Left hindlimb (tissue), 1 donor: ENCODE results near the gene PRR5L.

Experiments used
- DNase-seq: peaks from one replicate; pipeline ENCODE4 v3.0.0-alpha.2; 2018

Gene PRR5L

GRCh38 chr11:36407356-36407755 is 111.3 kb downstream of the PRR5L start:
- no peak for DNase-seq

DNA sequence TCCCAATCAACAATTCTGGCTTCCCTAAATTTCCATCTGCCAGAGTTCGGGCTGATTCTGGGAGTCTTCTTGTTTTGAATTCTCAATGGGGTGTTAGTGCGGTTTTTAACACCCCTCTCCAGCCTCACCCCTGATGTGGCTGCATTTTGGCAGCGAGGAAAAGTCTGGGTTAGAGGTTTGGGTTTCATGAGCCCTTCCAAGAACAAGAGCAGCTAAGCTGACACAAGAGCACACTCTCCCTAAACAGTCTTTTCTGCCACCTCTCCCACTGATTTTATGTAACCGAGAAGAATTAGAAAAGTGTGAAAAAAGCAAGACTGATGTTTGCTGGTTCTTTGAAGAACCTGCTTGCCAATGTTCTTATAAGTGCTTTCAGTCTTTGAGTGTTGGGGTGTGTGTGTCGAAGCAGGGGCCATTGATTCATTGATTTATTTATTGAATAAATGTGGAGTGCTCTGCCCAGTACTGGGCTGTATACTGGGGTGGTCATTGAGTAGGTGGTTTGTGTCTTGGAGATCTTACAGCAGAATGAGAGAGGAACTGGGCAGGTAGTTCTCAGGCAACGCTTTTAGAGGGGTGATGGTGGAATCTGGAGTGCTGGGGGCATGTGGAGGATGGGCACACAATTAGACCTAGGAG is 112.5 kb downstream of the PRR5L start:
- DNase-seq, result no peak

GRCh38 chr11:36409152-36409816 is 113.2 kb downstream of the PRR5L start:
- DNase-seq, result no peak

GRCh38 chr11:36411202-36411640 is 115.1 kb downstream of the PRR5L start:
- peak; percentile 31 for DNase-seq

- DNase-seq, result no peak
These were observed 116.8 kb downstream of the PRR5L start for GRCh38 chr11:36412781-36413383.

GRCh38 chr11:36417154-36417553 is 121.1 kb downstream of the PRR5L start:
- DNase-seq, result no peak

DNA sequence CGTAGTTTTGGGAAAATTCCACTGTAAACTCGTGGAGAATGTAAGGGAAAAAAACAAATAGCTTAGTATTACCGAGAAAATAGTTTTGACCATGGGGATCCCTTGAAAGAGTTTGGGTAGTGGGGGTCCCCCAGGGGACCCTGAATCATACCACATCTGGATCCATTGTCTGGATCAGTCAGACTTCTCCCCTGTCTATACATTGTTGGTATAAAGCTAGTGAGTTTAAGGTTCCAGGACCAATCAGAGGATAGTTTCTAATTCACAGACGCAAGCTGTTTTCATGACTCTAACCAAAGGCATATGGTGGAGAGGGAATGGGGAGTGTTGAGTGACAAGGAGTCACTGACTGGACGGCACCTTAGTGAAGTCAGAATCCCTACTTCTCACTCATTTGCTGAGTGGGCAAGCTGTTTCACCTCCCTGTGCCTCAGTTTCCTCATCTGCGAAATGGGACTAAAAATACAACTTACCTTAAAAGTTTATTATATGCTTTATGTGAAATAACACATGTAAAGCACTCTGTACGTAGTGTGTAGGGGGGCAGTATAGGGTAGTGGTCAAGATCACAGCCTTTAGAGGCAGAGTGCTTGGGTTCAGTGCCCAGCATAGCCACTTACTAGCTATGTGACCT is 123.8 kb downstream of the PRR5L start:
- DNase-seq, result no peak

DNA sequence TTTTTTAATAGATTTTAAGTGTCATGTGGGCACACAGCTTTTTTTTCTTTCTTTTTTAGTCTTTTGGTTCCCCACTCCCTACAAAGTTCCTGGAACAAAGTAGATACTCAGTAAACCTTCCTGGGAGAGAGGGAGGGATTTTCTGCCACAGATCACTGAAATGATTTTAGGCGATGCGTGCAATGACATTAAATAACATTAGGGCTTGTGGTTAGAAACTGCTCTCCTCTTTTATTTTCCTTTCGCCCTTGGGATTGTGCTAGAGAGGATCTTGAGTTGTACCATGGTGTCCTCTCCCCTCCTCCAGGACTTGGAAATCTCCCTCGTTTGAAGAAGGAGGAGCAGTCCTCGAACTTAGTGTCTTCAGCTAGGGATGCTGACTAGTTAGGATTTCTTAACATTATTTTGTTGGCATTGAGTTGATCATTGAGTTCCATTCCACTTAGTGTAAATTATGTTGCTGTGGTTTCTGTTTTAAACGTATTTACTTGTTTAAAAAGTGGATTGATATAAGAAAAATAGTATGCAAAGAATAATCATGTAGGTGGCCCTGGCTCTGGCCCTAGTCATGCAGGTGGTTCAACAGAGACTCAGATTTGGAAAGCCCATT is 125.6 kb downstream of the PRR5L start:
- DNase-seq, result no peak

GRCh38 chr11:36425561-36426081 is 129.5 kb downstream of the PRR5L start:
- DNase-seq, result no peak

GRCh38 chr11:36426226-36426848 is 130.2 kb downstream of the PRR5L start:
- no peak for DNase-seq

DNA sequence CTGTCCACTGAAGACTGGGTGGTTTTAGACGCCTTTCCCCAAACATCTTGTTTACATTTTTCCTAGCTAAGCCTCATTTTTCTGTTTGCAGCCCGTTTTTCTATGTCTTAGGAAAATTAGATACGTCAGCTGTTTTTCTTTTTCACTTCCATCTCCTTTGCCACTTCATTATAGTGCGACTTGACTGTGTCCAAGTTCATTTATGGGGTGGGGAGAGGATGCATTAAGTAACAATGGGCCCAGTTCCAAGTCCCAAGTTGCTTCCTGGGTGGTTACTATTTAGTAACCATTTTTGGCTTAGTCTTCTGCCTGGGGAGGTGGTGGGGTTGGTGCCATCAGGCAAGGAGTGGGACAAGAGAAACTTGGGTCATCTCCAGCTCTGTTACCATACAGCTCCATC is 131.0 kb downstream of the PRR5L start:
- DNase-seq, result no peak

GRCh38 chr11:36427876-36428275 is 131.8 kb downstream of the PRR5L start:
- DNase-seq, result no peak

DNA sequence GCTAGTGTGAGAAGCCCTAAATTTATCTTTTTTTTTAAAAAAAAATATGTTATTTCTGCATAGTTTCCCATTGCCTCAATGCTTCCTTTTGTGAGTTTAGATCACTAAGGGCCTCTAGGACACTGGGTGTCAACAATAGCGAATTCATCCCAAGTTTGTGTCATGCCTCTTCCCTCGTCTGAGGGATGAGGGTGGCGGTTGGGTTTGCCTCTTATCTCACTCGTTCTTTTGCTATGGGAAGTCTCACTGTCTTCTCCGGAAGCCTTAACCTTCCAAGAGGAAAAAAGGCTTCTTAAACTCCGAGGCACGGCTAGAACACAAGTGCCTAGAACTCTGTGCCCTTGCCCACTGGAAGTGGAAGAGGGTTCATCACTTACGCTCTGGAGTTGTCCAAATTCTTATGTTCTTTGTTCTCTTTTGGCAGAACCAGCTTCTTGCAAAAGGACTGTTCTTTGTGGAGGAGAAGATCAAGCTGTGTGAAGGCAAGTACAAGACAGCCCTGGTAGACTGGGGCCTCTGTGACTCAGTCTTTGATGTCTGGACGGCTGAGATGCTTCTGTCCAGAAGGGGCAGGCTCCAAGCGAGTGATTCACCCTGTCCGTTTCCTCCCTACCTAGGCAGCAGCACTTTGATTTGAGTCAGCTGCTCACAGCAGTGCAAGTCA is 135.5 kb downstream of the PRR5L start:
- DNase-seq, result peak; percentile 44

DNA sequence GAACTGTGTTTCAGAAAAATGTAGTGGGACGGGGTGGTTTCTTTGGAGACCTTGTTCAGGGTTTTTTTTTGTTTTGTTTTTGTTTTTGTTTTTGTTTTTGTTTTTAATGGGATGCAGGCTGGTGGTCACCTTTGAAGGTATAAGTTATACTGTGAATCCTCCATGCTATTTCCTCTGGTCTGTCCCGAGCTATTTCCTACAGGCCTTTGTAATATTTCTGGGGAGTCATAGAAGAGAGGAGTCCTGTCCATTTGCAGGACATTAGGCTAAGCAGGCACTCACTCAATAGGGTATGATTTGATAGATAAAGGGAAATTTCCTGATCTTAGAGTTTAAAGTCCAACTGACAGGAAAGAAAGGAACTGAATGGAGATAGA is 136.0 kb downstream of the PRR5L start:
- DNase-seq, result no peak

- no peak for DNase-seq
These were observed 136.7 kb downstream of the PRR5L start for GRCh38 chr11:36432738-36433137.

DNA sequence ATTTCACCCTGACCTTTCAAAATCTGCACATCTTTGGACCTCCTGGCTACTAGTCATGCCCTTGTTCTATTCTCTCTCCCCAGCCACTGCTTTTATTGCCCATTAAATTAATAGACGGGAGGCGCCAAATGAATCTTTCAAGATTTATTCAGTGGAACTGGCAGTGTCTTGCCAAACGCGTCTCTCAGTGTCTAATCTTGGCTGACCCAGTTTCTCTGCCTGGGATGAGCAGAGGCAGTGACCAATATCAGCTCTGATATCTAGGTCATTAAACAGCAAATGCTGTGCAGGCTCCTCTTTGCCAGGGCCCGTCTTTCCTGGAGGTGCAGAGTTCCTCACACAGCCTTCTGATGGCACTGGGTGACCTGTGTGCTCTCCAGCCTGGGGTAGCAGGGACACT is 140.0 kb downstream of the PRR5L start:
- no peak for DNase-seq

DNA sequence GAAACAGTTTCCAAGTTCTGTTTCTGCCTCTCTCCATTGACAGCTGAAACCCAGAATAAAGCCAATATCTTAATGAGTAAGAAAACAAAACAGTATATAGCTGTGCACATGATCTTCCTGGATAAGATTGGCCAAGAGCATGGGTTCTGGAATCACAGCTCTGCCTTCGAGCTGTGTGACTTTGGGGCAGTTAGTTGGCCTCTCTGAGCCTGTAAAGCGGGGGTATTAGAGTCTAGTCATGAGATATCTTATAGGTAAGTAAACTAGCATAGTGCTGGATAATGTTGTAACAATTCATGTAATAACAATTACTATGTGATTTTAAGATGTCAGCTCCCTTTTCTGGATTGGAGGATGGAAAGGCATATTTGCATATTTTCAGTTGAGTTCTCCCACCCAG is 140.5 kb downstream of the PRR5L start:
- no peak for DNase-seq

DNA sequence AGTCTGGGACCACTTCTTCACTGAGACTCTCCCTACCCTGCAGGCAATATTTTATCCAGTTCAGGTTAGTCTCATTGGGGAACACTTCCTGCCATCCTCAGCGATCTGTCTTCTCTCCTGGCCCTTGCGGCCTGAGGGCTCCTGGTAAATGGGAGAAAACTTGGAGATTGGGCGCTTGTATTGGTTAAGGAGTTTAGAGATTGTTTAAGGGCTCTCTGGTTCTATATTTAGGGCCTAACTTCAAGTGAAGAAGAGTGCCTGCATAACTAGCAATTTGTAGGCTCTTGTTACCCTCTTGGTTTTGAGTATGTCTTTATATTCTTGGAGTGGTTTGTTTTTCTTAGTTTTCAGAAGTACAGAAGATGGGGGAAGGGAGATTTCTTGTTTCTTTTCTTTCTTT is 141.3 kb downstream of the PRR5L start:
- DNase-seq, result no peak

DNA sequence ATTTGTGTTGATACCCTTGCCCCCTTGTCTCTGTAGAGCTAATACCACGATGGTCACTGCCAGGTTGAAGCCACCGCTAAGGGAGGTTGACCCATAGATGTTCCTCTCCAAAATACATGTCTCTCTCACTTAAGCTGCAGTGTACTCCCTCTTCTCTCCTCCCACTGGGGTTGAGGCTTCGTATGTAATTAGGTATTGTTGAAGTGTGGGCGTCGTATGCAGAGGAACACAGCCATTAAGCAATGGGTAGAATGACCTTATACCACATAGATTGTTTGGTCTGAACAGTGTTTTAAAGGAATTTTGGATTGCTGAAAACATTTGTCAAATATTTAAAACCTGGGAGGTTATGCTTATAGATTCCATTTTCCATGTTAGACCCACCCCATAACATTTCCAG is 142.0 kb downstream of the PRR5L start:
- no peak for DNase-seq

DNA sequence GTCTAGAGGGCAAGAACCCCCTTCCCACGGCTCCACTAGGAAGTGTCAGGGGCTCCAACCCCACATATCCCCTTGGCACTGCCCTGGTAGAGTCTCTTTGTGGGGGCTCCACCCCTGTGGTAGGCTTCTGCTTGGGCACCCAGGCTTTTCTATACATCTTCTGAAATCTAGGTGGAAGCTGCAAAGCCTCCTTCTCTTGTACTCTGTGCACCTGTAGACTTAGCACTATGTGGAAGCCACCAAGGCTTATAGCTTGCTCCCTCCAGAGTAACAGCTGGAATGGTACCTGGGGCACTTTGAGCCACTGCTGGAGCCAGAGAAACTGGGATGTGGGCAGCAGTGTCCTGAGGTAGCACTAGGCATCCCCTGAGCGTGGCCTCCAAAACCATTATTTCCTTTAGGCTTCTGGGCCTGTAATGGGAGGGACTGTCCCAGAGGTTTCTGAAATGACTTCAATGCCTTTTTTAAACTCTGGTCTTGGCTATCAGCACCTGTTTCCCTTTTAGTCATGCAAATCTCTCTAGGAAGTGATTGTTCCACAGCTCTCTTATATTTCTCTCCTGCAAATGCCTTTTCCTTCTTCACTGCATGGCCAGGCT is 145.6 kb downstream of the PRR5L start:
- DNase-seq, result no peak

DNA sequence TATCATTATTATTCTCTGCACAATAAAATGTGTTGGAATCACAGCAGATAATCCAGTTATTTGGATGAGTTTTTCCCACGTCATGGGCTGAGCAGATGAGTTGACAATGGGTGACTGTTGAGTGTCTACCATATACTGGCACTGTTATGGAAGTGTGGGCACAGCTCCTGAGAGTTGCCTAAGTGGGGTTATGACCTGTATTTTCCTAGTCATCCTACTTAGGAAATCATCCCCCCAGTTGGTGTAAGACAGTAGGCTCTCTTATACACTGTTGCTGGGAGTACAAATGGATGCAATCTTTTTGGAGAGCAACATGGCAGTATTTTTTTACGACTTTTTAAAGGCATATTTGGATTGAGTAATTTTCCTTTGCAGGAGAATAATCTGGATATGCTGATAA is 147.6 kb downstream of the PRR5L start:
- DNase-seq, result no peak

- DNase-seq, result no peak
These were observed 150.0 kb downstream of the PRR5L start for GRCh38 chr11:36446135-36446534.
